Natural killer cell (primary cell): ENCODE results near the gene RETSAT. TPM values are rescaled to one million over a fixed set of nuclear protein-coding genes. Genes with fewer than 3 reads are reported as not detected.

Source experiments
- ATAC-seq, 3 donors: fragments of 150-1000 bp in 2 of 3; fragments of 200-7000 bp in 1 of 3; cut with Tn5 transposase; 1 replicate in 1 of 3; 2 replicates in 2 of 3; pipeline ENCODE4 v1.10.0; 2021; ENCODE audit warnings: mild to moderate bottlenecking in 2 of 3, moderate library complexity in 2 of 3
- DNase-seq, 2 donors: peaks; one replicate each; pipeline versions ENCODE4 v3.0.0 to v3.0.0-alpha.2; 2013 to 2021; ENCODE audit warnings: mixed read lengths in 1 of 2
- H3K27ac ChIP-seq: one replicate; pipeline ENCODE4 v1.5.1; 2013; ENCODE audit warnings: mild to moderate bottlenecking, low read length
- H3K27me3 ChIP-seq: one replicate; pipeline ENCODE4 v1.6.1; 2013; ENCODE audit warnings: low read length; ENCODE audit not compliant: control insufficient read depth, insufficient read depth
- H3K36me3 ChIP-seq: one replicate; pipeline ENCODE4 v1.6.1; 2013; ENCODE audit warnings: low read length; ENCODE audit not compliant: control insufficient read depth, insufficient read depth
- H3K4me1 ChIP-seq: one replicate; pipeline ENCODE4 v1.6.1; 2013; ENCODE audit warnings: low read length; ENCODE audit not compliant: control insufficient read depth, insufficient read depth
- H3K4me3 ChIP-seq: one replicate; pipeline ENCODE4 v1.5.1; 2013; ENCODE audit warnings: low read length
- H3K9me3 ChIP-seq: one replicate; pipeline ENCODE4 v1.6.1; 2013; ENCODE audit warnings: low read length; ENCODE audit not compliant: control insufficient read depth, insufficient read depth
- H3K27ac Mint-ChIP-seq, 2 donors: one replicate each; pipeline ENCODE4 v1.8.0; 2022; ENCODE audit warnings: mild to moderate bottlenecking in 2 of 2, mixed read lengths in 2 of 2, moderate library complexity in 1 of 2
- H3K27me3 Mint-ChIP-seq, 2 donors: one replicate each; pipeline ENCODE4 v1.8.0; 2022; ENCODE audit warnings: low read depth in 2 of 2, mixed read lengths in 2 of 2
- H3K36me3 Mint-ChIP-seq: one replicate; pipeline ENCODE4 v1.8.0; 2022; ENCODE audit warnings: mixed read lengths
- H3K4me1 Mint-ChIP-seq, 2 donors: one replicate each; pipeline ENCODE4 v1.8.0; 2022; ENCODE audit warnings: mixed read lengths in 2 of 2
- H3K4me3 Mint-ChIP-seq: one replicate; pipeline ENCODE4 v1.8.0; 2022; ENCODE audit warnings: mild to moderate bottlenecking, moderate library complexity, mixed read lengths
- H3K9me3 Mint-ChIP-seq, 2 donors: one replicate each; pipeline ENCODE4 v1.8.0; 2022; ENCODE audit warnings: mixed read lengths in 2 of 2
- CTCF ChIP-seq: fragments of 200-600 bp; IDR thresholded peaks from one replicate; pipeline ENCODE4 v1.8.0; 2022; ENCODE audit warnings: antibody characterized with exemption
- WGBS: methylation state at CpG from one replicate; pipeline ENCODE4 v1.1.7; 2013; ENCODE audit warnings: missing lambda C conversion rate; ENCODE audit not compliant: insufficient coverage; 5-methylcytosine and 5-hydroxymethylcytosine counted together
- intact Hi-C: fragments of 100-400 bp; cut with micrococcal nuclease; formaldehyde crosslinking; loops from one replicate; pipeline ENCODE4 v1.14.2; 2022
- total RNA-seq, 4 donors: library from RNA; stranded (reverse); fragments of 120-200 nt in 1 of 4; gene quantifications; one replicate each; pipeline versions ENCODE4 v1.2.3 to v1.2.4, GENCODE V29; 2013 to 2022

RETSAT gene
- total RNA-seq, 3 donors from 2014 or later (not counting 1 experiment from before 2014, with no cell fraction given) = 22.7 to 36.5 (median 33.9) TPM

DNA sequence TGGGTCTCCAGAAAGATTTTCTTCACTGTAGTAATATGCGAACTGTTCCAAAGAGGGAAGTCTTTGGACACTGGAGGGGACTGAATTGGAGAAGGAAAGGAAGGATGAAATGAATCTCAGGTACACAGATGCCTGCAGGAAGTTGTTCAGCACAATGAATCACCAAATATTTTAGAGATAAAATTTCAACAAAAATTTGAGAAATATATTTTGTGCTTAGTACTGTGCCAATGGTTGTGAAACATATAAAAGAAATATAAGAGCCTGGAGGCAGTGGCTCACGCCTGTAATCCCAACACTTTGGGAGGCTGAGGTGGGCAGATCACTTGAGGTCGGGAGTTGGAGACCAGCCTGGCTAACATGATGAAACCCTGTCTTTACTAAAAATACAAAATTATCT, 3.4 kb upstream of the RETSAT start:
- intact Hi-C loops = no loop called here
- H3K36me3 ChIP-seq = peaks cover 29% of the 10 kb centered on the region
- H3K27ac Mint-ChIP-seq = peak overlapping the region in 1 of 2 donors; percentile 48

GRCh38 chr2:85356186-85356585, 1.9 kb upstream of the RETSAT start:
- Mint-ChIP-seq H3K4me1 (peaks cover 46 to 50% of the 10 kb centered on the region in 2 donors), H3K27ac (no peak overlapping the region), H3K27me3 (no peaks in the 10 kb centered on the region), H3K9me3 (no peaks in the 10 kb centered on the region), H3K4me3 (no peak overlapping the region), H3K36me3 (no peaks in the 10 kb centered on the region)
- no peaks in the 10 kb centered on the region for H3K9me3 ChIP-seq
- no peak overlapping the region for H3K4me3 ChIP-seq
- H3K36me3 ChIP-seq = peaks cover 21% of the 10 kb centered on the region
- no peak for TF ChIP-seq CTCF
- DNase-seq (no peak), ATAC-seq (no peak)
- 96% methylated on average over 2 of the region's 2 CpGs for WGBS
- intact Hi-C loops = no loop called here
- H3K27ac ChIP-seq = no peak overlapping the region
- H3K4me1 ChIP-seq = peaks cover 19% of the 10 kb centered on the region
- H3K27me3 ChIP-seq = no peaks in the 10 kb centered on the region

More for the DNA sequence above, 3.4 kb upstream of the RETSAT start:
- Histone ChIP-seq H3K9me3 (no peaks in the 10 kb centered on the region), H3K27me3 (no peaks in the 10 kb centered on the region), H3K27ac (no peak overlapping the region), H3K4me3 (no peak overlapping the region), H3K4me1 (peaks cover 19% of the 10 kb centered on the region)
- Mint-ChIP-seq H3K36me3 (no peaks in the 10 kb centered on the region), H3K27me3 (no peaks in the 10 kb centered on the region), H3K9me3 (no peaks in the 10 kb centered on the region), H3K4me3 (no peak overlapping the region), H3K4me1 (peaks cover 46 to 48% of the 10 kb centered on the region in 2 donors)
- ATAC-seq (no peak), DNase-seq (no peak)
- no peak for TF ChIP-seq CTCF
- WGBS = 93% methylated on average over 3 of the region's 3 CpGs

- Mint-ChIP-seq H3K36me3 (peaks cover 4% of the 10 kb centered on the region), H3K4me3 (peak overlapping the region; percentile 98), H3K27me3 (no peaks in the 10 kb centered on the region), H3K4me1 (peaks cover 46 to 50% of the 10 kb centered on the region in 2 donors), H3K27ac (peak overlapping the region; percentile 96 to 100), H3K9me3 (no peaks in the 10 kb centered on the region)
- TF ChIP-seq CTCF = no peak
- Histone ChIP-seq H3K4me1 (peaks cover 19% of the 10 kb centered on the region), H3K27me3 (no peaks in the 10 kb centered on the region), H3K27ac (peak overlapping the region; percentile 84), H3K36me3 (peaks cover 24% of the 10 kb centered on the region), H3K4me3 (peak overlapping the region; percentile 70), H3K9me3 (no peaks in the 10 kb centered on the region)
- WGBS = 96% methylated on average over 3 of the region's 3 CpGs
- DNase-seq = no peak
- ATAC-seq = no peak
- intact Hi-C loops = no loop called here
Measured at GRCh38 chr2:85355521-85355920, 1.2 kb upstream of the RETSAT start.

DNA sequence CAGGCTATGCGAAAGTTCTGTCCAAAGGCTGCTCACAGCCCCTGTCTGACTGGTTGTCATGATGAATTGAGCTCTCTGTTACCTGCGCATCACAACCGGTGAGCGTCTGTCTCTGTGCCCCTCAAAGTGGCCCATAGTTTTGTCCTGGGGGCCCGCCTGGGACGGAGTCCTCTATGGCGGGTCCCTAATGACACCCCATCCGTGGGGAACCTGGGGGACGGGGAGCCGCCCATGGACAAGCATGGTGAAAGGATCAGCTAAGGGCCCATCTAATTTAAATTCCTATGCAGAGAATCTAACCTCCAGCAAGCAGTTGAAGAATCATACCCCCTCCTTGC, 714 bp upstream of the RETSAT start:
- Mint-ChIP-seq H3K27me3 (no peaks in the 10 kb centered on the region), H3K27ac (peak overlapping the region; percentile 96 to 100), H3K4me3 (peak overlapping the region; percentile 98), H3K4me1 (peaks cover 46 to 50% of the 10 kb centered on the region in 2 donors), H3K36me3 (peaks cover 9% of the 10 kb centered on the region), H3K9me3 (no peaks in the 10 kb centered on the region)
- DNase-seq (no peak), ATAC-seq (no peak)
- no peak for TF ChIP-seq CTCF
- peak overlapping the region; percentile 70 for H3K4me3 ChIP-seq
- H3K4me1 ChIP-seq = peaks cover 19% of the 10 kb centered on the region
- H3K27me3 ChIP-seq = no peaks in the 10 kb centered on the region
- H3K9me3 ChIP-seq = no peaks in the 10 kb centered on the region
- peaks cover 29% of the 10 kb centered on the region for H3K36me3 ChIP-seq
- 16% methylated on average over 8 of the region's 10 CpGs for WGBS
- H3K27ac ChIP-seq = peak overlapping the region; percentile 84
- intact Hi-C loops = no loop called here
